Measurements from ENCODE around the gene FZR1. TPM values are rescaled to one million over a fixed set of nuclear protein-coding genes. Genes with fewer than 3 reads are reported as not detected.
A peak's percentile ranks its signal among the peaks of the same experiment; 100 is the strongest.

Gene FZR1
- total RNA-seq, 1 experiment from 2014 or later: 87.4 TPM

GRCh38 chr19:3551792-3552095 lies 45.6 kb downstream of the FZR1 start:
- BruUV-seq (replicated peaks): no TSS peak
- no peaks in the 10 kb centered on the region for H3K9me3 ChIP-seq (ENCODE audit: low read depth, low read length, poor library complexity, severe bottlenecking)
- CTCF ChIA-PET: no interaction called here
- H3K4me3 ChIP-seq (ENCODE audit: low read depth, low read length, poor library complexity, severe bottlenecking): no peak overlapping the region
- H3K27me3 ChIP-seq (replicated peaks; ENCODE audit: insufficient read depth, low read depth, low read length, poor library complexity): no peaks in the 10 kb centered on the region
- TF ChIP-seq CTCF (conservative IDR thresholded peaks at IDR 0.05; ENCODE audit: low read depth, low read length): no peak
- TF ChIP-seq EZH2 (IDR thresholded peaks at IDR 0.05; ENCODE audit: borderline replicate concordance, low read depth, low read length, poor library complexity, severe bottlenecking): no peak
- H3K36me3 ChIP-seq (ENCODE audit: insufficient read depth, low read length, poor library complexity, severe bottlenecking): peaks cover 6% of the 10 kb centered on the region
- POLR2A ChIA-PET (ENCODE audit: low non-redundant PET): interaction anchor here (1.1 kb wide), 1 partner anchor 211 kb away, joined by 3 read pairs; no protein-coding TSS in a partner anchor
- H3K27ac ChIP-seq (ENCODE audit: low read depth, low read length, poor library complexity, severe bottlenecking): no peak overlapping the region
- intact Hi-C loops (cut with micrococcal nuclease; ENCODE audit: unreplicated experiment): no loop called here
- H3K4me1 ChIP-seq (ENCODE audit: insufficient read depth, low read length, poor library complexity, severe bottlenecking): peaks cover 11% of the 10 kb centered on the region
- no peak for DNase-seq (ENCODE audit: low spot score)

- no peak overlapping the region for H3K4me3 ChIP-seq (ENCODE audit: low read depth, low read length, poor library complexity, severe bottlenecking)
- intact Hi-C loops (cut with micrococcal nuclease; ENCODE audit: unreplicated experiment): no loop called here
- TSS peak; percentile 70 for BruUV-seq (replicated peaks)
- no peak overlapping the region for H3K27ac ChIP-seq (ENCODE audit: low read depth, low read length, poor library complexity, severe bottlenecking)
- no peaks in the 10 kb centered on the region for H3K36me3 ChIP-seq (ENCODE audit: insufficient read depth, low read length, poor library complexity, severe bottlenecking)
- ChIA-PET CTCF (no interaction called here), POLR2A (ENCODE audit: low non-redundant PET) (interaction anchor here (0.7 kb wide), 1 partner anchor 22 kb away, joined by 10 read pairs; no protein-coding TSS in a partner anchor)
- no peaks in the 10 kb centered on the region for H3K27me3 ChIP-seq (replicated peaks; ENCODE audit: insufficient read depth, low read depth, low read length, poor library complexity)
- TF ChIP-seq EZH2 (IDR thresholded peaks at IDR 0.05; ENCODE audit: borderline replicate concordance, low read depth, low read length, poor library complexity, severe bottlenecking): no peak
- no peak for DNase-seq (ENCODE audit: low spot score)
- H3K4me1 ChIP-seq (ENCODE audit: insufficient read depth, low read length, poor library complexity, severe bottlenecking): peaks cover 16% of the 10 kb centered on the region
- H3K9me3 ChIP-seq (ENCODE audit: low read depth, low read length, poor library complexity, severe bottlenecking): no peaks in the 10 kb centered on the region
Measured at GRCh38 chr19:3554254-3555083, 48.4 kb downstream of the FZR1 start.

GRCh38 chr19:3555653-3556422 lies 49.7 kb downstream of the FZR1 start:
- Histone ChIP-seq H3K27ac (ENCODE audit: low read depth, low read length, poor library complexity, severe bottlenecking) (no peak overlapping the region), H3K27me3 (replicated peaks; ENCODE audit: insufficient read depth, low read depth, low read length, poor library complexity) (no peaks in the 10 kb centered on the region), H3K4me3 (ENCODE audit: low read depth, low read length, poor library complexity, severe bottlenecking) (peak overlapping the region; percentile 92), H3K9me3 (ENCODE audit: low read depth, low read length, poor library complexity, severe bottlenecking) (no peaks in the 10 kb centered on the region), H3K4me1 (ENCODE audit: insufficient read depth, low read length, poor library complexity, severe bottlenecking) (peaks cover 16% of the 10 kb centered on the region), H3K36me3 (ENCODE audit: insufficient read depth, low read length, poor library complexity, severe bottlenecking) (no peaks in the 10 kb centered on the region)
- DNase-seq (ENCODE audit: low spot score): no peak
- ChIA-PET POLR2A (ENCODE audit: low non-redundant PET) (no interaction called here), CTCF (interaction anchor here (1.1 kb wide), 1 partner anchor 11 kb away, joined by 5 read pairs; no protein-coding TSS in a partner anchor)
- TF ChIP-seq CTCF (conservative IDR thresholded peaks at IDR 0.05; ENCODE audit: low read depth, low read length): no peak
- no peak for TF ChIP-seq EZH2 (IDR thresholded peaks at IDR 0.05; ENCODE audit: borderline replicate concordance, low read depth, low read length, poor library complexity, severe bottlenecking)
- no TSS peak for BruUV-seq (replicated peaks)
- intact Hi-C loops (cut with micrococcal nuclease; ENCODE audit: unreplicated experiment): no loop called here

All from A673 (cell line).